HG02588 (cell line): Measurements from ENCODE around the gene PRR7.

ENCODE experiments used
- ATAC-seq: cut with Tn5 transposase; IDR thresholded peaks from one replicate; pipeline ENCODE4 v1.9.1; 2021; ENCODE audit warnings: mild to moderate bottlenecking, moderate library complexity; ENCODE audit not compliant: unreplicated experiment

Gene PRR7

DNA sequence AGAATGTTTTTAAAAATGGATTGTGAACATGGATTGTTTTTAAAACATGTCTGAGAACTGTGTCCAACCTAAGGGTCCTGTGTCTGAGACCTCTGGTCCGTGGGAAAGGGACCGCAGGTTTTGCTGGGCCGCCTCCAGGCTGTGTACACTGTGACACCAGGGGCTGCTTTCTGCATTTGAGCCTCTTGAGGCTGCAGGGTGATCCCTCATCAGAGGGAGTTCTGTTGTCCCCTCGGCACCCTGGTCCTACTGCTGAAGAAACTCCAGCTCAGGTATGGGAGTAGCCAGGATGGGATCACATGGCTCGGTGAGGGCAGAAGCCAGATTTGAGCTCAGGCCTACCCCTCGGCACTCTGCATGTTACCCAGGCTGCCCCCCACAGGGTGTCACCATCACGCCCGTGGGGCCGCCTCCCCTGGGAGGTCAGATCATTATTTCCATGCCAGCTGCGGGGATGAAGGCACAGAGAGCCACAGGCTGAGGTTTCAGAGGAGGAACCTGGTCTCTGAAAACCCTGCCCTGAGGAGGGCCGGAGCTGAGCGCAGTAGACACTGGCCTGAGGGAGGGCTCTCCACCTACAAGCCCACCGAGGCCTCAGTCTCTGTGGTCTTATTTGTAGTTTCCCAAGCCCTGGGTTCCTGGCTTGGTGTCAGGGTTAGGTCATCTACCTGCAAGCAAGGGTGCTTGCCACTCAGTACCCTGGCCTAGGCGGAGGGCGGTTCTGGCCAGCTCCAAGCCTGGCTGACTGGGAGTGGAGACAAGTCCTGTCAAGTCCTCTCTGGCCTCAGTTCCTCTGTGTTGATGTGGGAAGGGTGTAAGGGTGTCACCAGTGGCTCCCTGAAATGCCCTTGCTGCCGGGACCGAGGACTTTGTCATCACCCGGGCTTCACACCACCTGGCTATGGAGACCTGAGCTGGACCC, 2.8 kb downstream of the PRR7 start:
- no peak for ATAC-seq

GRCh38 chr5:177450667-177451424, 4.2 kb downstream of the PRR7 start:
- ATAC-seq: no peak

DNA sequence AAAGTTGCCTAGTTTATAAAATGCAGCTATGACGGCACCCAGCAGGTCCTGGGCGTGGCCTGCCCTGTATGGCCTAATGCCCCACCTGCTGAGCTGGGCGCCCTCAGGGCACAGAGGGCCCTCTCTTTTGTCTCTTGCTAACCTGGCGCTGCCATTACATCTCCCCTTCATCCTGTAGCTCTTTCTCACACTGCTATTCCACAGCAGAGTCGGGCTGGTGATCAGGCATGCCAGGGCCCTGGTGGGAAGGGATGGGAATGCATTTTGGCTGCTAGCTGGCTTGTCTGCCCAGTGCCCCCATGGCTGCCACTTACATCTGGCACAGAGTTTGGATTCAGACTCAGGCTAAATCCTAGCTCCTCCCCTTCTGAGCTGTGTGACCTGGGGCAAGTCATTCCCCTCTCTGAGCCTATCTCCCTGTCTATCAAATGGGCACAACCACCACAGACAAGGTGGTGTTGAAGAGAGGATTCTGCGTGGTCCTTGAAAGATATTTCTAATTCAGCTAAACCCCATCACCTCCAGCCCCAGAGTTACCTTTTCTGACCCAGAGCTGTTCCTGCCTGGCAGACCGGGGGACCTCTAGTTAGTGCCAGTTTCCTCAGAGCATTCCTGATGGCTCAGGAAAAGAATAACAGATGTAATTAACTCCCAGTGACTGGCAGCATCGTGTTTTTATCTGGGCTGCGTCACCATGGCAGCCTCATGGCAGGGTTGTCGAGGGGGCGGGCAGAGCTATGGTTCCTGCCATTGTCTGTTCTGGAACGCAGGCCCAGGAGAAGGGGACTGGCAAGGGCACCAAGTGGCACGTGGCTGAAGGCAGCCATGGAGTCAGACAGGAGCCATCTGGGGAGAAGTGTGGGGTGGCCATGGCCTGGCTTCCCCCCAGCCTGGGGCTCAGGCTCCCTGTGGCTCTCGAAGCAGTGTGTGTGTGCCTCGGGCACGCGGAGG, 6.3 kb downstream of the PRR7 start:
- no peak for ATAC-seq

GRCh38 chr5:177453852-177454396, 7.3 kb downstream of the PRR7 start:
- peak; percentile 1 for ATAC-seq

DNA sequence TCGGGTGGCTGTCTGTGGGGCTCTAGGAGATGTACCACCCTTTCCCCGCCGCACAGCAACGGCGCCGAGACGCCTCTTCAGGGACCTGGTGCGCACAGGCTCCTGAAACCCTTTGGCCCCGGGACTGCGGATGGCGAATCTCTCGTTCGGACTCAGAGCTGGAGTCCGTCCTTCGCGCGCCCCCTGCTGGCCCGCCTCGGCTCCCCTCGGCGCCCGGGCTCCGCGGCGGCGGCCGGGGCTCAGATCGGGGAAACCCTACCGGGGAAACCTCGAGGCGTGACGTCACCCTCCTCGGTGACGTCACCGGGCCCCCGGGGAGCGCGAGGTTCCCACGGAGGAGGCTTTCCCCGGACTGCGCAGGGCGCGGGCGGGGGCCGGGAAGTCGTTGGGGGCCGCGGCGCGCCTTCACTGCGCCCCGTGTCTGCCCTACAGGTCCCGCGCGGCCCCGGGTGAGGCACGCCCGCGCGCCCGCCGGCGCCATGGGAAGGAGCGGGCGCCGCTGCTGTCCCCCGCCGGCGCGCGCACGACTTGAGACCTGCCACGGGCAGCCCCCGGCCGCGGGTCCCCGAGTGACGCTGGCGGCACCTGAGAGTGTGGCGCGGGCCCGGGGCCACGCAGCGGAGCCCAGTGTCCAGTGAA, 7.9 kb downstream of the PRR7 start:
- peak; percentile 52 for ATAC-seq

GRCh38 chr5:177455036-177455660, 8.5 kb downstream of the PRR7 start:
- ATAC-seq: peak; percentile 41

GRCh38 chr5:177455661-177456590, 9.3 kb downstream of the PRR7 start:
- ATAC-seq: peak; percentile 10

DNA sequence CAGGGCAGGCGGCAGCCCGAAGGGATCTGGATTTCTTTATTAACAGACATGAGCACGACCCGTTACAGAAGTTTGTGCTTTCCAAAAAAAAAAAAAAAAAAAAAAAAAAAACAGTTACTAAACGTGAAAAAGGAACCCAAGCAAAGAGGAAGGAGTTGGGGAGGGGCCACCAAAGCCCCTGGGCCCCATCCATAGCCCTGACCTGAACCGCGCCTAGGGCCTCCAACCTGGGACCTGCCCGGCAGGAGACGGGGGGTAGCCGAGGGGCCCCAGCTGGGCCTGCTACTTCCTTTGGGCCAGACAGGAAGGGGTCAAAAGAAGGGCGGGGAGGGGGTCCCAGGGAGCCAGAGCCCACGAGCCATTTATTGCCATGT, 10.0 kb downstream of the PRR7 start:
- ATAC-seq: no peak

- peak; percentile 32 for ATAC-seq
These were observed 10.6 kb downstream of the PRR7 start for GRCh38 chr5:177456976-177457851.

DNA sequence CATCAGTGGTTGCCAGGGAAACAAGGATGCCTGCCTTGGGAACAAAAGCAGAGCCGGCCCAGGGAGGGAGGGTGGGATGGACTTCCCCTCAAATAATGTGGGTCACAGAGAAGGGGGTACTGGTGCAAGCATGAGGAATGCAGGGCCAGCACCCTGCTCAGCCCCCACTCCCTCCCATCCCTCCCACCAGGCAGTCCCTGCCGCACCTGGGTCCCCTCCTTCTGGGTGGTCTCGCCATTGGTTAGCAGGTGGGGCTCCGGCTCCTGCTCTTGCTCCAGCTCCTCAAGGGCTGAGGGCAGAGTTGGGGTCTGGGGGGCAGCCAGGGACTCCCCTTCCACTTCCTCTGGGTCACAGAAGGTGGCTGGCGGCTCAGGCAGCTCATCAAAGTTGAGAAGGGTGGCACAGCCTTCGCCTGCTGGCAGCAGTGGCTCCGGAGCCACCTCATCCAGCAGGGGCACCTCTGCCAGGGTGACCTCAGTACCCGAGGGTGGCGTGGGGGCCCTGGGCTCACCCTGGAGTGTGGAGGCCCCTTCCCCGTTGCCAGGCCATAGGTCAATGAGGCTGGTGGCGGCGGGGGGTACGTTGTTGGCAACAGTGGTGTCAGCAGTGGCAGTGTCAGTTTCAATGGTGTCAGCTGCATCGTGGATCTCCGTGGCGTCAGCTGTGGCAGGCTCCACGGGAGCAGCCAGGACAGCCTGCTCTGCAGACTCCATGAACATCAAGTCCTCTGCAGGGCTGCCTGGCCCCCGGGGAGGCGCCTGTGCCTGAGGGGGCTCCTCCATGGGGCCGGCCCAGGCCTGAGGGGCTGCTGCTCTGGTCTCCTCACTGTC, 11.5 kb downstream of the PRR7 start:
- ATAC-seq: no peak

- no peak for ATAC-seq
These were observed 12.3 kb downstream of the PRR7 start for GRCh38 chr5:177458912-177459350.

- no peak for ATAC-seq
These were observed 12.7 kb downstream of the PRR7 start for GRCh38 chr5:177459357-177459756.

DNA sequence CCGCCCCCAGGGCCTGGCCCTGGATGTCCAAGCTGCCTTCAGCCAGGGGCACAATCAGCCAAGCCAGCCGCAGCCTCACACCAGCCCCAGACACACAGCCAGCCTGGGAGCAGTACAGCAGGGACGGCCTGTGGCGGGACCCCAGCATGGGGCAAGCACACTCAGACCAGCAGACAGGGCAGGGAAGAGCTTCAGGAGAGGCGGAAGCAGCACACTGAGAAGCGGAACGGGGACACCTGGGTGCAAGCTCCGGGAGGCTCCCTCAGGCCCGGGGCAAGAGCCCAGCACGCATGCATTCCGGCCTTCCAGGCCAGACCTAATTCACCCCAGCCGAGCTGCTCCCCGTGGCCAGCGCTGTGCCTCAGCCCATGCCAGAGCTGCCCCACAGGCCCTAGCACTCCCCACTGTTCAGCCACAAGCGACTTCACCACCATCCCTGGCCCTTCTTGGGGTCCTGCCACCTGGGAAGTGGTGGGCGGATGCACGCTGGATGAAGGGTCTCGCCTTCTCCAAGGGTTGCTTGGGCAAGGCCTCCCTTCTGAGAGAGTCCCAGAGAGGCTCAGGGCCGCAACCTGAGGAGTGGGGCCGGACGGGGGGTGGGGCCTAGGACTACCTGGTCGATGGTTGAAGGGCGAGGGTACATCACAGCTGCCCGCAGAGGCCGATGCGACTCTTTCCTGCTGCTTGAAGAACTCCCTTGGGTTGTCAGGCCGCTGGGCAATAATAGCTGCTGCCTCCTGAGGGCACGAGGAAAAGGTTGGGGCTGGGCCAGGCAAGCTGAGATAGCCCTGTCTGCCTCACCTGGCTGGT, 13.4 kb downstream of the PRR7 start:
- ATAC-seq: no peak

GRCh38 chr5:177462021-177462670, 15.5 kb downstream of the PRR7 start:
- no peak for ATAC-seq

- ATAC-seq: no peak
These were observed 18.4 kb downstream of the PRR7 start for GRCh38 chr5:177465044-177465443.
